HG02884 (cell line): ENCODE results near the gene CACYBP.
"Not testable (repeated sequence)": the region's sequence is repeated elsewhere in the genome, so short reads cannot be mapped to it uniquely, and the experiment has no call there.

Source experiments
- ATAC-seq: cut with Tn5 transposase; IDR thresholded peaks from one replicate; pipeline ENCODE4 v1.9.1; 2021; ENCODE audit warnings: mild to moderate bottlenecking, moderate library complexity; ENCODE audit not compliant: unreplicated experiment

CACYBP gene

GRCh38 chr1:175005085-175005783, 5.5 kb downstream of the CACYBP start:
- ATAC-seq: no peak

GRCh38 chr1:175009532-175009931, 9.8 kb downstream of the CACYBP start:
- ATAC-seq: no peak

GRCh38 chr1:175013445-175013844, 13.7 kb downstream of the CACYBP start:
- ATAC-seq: no peak

GRCh38 chr1:175015243-175015642, 15.5 kb downstream of the CACYBP start:
- no peak for ATAC-seq

DNA sequence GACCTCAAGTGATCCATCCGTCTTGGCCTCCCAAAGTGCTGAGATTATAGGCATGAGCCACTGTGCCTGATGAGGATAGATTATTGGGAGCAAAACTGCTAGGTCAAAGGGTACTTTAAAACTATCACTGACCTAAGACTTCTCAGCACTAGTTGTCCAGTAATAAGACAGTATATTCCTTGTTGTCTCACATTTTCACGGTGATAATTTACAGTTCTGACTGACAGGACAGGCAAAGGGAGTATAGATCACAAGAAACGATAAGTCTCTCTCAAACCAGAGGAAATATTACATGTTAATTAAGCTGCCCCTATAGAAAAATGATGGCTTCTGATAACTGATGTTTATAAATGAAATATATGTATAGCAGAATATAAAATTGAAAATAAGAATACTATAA, 19.8 kb downstream of the CACYBP start:
- no peak for ATAC-seq

DNA sequence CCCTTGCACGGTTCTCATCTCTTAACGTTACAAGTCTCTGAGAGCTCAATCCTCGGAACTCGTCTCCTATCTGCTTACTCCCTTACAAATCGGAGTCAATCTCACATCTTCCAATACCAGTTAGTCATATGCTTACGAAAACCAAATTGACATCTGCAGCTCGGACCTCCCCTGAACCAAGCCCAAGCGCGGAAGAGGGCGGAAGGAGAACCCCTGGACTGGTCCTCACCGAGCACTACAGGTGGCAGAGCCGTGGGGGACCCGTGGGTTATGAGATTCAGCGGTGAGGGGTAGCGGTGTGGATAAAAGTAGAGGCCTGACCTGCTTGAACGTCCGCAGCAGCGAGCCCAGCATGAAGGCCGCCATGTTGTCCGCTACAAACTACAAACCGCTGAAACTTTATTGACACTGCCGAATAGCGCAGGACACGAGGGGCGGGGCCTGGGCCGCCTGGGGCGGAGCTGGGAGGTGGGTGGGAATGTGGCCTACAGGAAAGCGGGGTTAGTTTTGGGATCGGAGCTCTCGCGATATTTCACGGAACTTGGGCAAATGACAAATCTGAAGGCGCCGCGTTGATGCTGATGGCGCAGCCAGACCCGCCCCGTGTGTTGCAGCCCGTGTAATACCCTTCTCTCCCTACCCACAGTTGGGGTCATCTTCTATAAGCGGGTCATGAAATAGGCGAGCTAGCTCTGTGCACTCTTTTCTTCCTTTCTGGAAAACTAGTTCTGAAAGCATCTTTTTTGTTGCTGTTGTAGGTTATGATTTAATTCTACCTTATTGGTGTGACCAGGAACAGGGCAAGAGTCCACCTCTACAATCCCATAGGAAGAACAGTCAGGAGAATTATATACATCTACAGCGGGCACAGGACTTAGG, 23.5 kb downstream of the CACYBP start, which contains the start of gene MRPS14:
Gene MRPS14, minus strand, starts transcription at position 383 of the 879 bp plus-strand sequence. Its CDS starts 17 bp downstream, at position 366.
- ATAC-seq: peak; percentile 93

DNA sequence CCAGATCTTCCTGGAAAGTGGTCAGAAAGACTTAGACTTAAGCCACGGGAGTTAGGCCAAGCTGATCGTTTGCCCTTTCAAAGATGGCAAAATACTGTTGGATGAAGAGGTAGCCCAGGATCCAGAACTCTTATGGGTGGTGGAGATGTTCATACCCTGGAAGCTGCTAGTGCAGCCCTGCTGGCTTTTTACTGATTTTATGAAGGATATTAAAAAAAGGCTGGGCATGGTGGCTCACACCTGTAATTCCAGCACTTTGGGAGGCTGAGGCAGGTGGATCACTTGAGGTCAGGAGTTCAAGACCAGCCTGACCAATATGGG, 24.1 kb downstream of the CACYBP start:
- not testable (repeated sequence) for ATAC-seq

DNA sequence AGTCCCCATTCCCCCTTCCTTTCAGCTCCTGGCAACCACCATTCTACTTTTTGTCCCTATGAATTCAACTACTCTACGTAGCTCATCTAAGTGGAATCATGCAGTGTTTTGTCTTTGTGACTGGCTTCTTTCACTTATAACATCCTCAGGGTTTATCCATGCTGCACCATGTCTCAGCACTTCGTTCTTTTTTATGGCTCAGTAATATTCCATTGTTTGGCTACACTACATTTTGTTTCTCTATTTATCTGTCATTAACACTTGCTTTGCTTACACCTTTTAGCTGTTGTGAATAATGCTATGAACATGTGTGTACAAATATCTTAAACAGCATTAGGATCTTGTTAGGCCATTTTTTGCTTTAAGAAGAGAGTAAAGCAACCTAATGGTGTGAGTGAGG, 25.0 kb downstream of the CACYBP start:
- no peak for ATAC-seq

GRCh38 chr1:175033953-175034352, 34.2 kb downstream of the CACYBP start:
- no peak for ATAC-seq

DNA sequence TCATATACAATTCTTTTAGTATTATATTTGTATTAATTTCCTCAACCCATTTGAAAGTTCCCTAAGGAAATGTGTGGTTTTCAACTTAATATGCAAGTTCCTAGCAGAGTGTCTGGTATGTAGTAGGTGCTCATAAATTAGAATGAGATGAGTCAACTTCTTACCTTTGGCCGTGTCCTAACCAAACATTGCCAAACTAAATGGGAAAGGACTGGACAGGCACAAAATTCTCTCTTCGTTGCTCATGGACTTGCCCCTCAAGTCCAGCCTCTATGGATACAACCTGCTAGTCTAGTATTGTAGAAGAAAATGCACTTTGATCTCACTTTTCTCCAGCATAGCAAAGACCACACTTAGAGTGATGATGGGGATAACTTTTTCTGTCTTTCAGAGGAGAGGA, 35.0 kb downstream of the CACYBP start:
- no peak for ATAC-seq

- no peak for ATAC-seq
Observed at GRCh38 chr1:175035865-175036264, 36.1 kb downstream of the CACYBP start.

DNA sequence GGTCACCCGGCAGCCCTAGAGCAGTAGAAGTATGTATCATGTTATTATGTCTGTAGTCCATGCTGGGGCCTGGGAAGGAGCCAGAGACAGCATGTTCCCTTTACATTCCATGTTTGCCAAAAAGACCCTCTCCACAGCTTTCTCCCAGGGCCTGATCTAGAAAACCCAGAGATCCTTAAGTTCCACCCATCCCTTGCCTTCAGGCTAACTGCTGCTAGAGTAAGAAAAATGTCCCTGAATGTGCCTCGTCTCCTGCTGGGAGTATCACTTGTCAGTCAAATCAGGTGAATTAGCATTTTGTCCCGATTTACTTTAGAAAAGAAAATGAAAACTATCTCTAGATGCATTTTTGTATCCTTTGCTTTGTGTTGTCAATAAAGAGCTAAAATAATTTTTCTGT, 36.7 kb downstream of the CACYBP start:
- ATAC-seq: no peak

- ATAC-seq: no peak
Observed at GRCh38 chr1:175037416-175037815, 37.7 kb downstream of the CACYBP start.

GRCh38 chr1:175040324-175040879, 40.7 kb downstream of the CACYBP start:
- ATAC-seq: no peak

GRCh38 chr1:175042650-175043049, 42.9 kb downstream of the CACYBP start:
- no peak for ATAC-seq

DNA sequence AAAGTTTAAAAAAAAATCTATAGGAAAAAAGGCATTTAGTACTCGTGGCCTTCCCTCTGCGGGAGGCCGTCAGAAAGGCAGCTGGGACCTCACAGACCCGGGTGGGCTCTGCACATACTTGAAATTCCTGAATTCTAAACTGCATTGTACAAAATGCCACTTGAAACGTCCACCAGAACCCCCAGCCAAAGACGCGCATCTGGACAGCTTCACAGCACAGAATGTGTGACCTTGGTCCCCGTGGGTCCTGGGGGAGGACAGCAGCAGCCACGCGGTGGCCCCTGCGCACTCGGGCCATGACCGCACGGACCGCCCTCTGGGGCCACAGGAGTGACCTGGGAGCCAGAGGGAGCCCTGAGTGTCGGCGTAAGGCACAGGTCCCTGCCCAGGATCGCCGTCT, 44.1 kb downstream of the CACYBP start:
- ATAC-seq: no peak

DNA sequence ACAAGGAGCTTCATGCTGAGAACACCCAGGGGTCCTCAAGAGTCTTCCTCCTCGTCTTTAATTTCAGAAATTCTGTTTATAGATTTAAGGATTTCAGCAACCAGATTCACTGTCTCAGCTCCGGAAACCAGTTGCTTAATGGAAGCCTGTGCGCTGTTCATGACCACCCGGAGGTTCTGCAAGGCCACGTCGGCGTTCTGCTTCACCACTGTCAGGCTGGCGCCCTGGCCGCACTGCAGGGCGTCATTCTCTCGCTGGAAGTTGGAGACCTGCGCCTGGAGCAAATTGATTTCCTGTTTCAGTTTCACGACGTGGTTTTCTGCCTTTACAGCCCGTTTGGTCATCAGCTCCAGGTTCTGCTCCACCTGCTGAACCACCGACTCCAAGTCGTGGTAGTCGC, 44.8 kb downstream of the CACYBP start:
- ATAC-seq: not testable (repeated sequence)

DNA sequence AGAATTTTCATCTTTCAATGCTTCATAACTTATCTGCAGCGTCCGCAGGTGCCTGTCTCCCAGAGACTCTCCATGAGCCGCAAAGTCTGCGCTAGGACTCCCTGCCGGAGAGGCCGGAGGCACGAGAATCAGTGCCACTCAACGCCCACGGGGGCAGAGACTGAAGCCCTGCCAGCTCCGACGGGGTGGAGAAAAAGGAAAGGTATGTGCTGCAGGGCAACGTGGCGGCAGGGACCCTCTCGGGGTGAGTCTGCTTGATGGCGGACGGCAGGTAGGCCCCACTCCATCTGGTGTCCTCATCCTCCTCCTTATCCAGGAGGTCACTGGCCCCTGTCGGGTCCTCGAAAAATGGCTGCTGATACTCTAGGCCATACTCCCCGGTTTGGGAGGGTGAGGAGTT, 45.4 kb downstream of the CACYBP start:
- no peak for ATAC-seq

- ATAC-seq: no peak
Observed at GRCh38 chr1:175045519-175045918, 45.8 kb downstream of the CACYBP start.

GRCh38 chr1:175050992-175051391, 51.2 kb downstream of the CACYBP start:
- ATAC-seq: no peak

GRCh38 chr1:175054736-175055135, 55.0 kb downstream of the CACYBP start:
- no peak for ATAC-seq
